GM12891 (cell line): ENCODE data around the gene WNT7B.

Experiments
- DNase-seq: peaks from one replicate; pipeline ENCODE4 v3.0.0; 2011; ENCODE audit warnings: low spot score; ENCODE audit not compliant: insufficient read length
- FAIRE-seq: peaks from 2 replicates; lab custom pipeline; 2011; peaks lifted over from hg19 to GRCh38; lab: Jason Lieb, UNC
- PAX5 ChIP-seq: IDR thresholded peaks from 2 replicates; pipeline ENCODE4 v1.6.1; 2011; ENCODE audit warnings: low read length, moderate library complexity, mild to moderate bottlenecking; ENCODE audit not compliant: insufficient read depth, severe bottlenecking
- POLR2A ChIP-seq: IDR thresholded peaks from 2 replicates; pipeline ENCODE4 v1.6.1; 2011; ENCODE audit warnings: low read depth, low read length, control low read depth
- POLR2AphosphoS5 ChIP-seq: IDR thresholded peaks from 2 replicates; pipeline ENCODE4 v1.6.1; 2011; ENCODE audit warnings: low read depth, low read length, control low read depth
- POU2F2 ChIP-seq: IDR thresholded peaks from 2 replicates; pipeline ENCODE4 v1.6.1; 2011; ENCODE audit warnings: low read depth, mild to moderate bottlenecking, control low read depth, low read length, moderate library complexity
- SPI1 ChIP-seq: IDR thresholded peaks from 2 replicates; pipeline ENCODE4 v1.6.1; 2011; ENCODE audit warnings: low read depth, low read length, control low read depth
- TAF1 ChIP-seq: IDR thresholded peaks from 2 replicates; pipeline ENCODE4 v1.6.1; 2011; ENCODE audit warnings: low read depth, low read length, control low read depth

WNT7B gene

GRCh38 chr22:45972091-45972888 lies 4.7 kb downstream of the WNT7B start:
- DNase-seq (no peak), FAIRE-seq (no peak)
- TF ChIP-seq SPI1 (no peak), PAX5 (no peak), POLR2A (no peak), POLR2AphosphoS5 (no peak), POU2F2 (no peak), TAF1 (no peak)

- FAIRE-seq (no peak), DNase-seq (no peak)
- TF ChIP-seq TAF1 = no peak
- TF ChIP-seq PAX5 = no peak
- TF ChIP-seq SPI1 = no peak
- no peak for TF ChIP-seq POU2F2
- no peak for TF ChIP-seq POLR2A
- no peak for TF ChIP-seq POLR2AphosphoS5
Observed at GRCh38 chr22:45971408-45972028, 5.4 kb downstream of the WNT7B start.

GRCh38 chr22:45970705-45971407 lies 6.1 kb downstream of the WNT7B start:
- FAIRE-seq (no peak), DNase-seq (no peak)
- TF ChIP-seq TAF1 (no peak), PAX5 (no peak), POLR2AphosphoS5 (no peak), POU2F2 (no peak), SPI1 (no peak), POLR2A (no peak)

- no peak for TF ChIP-seq POLR2A
- no peak for TF ChIP-seq SPI1
- no peak for TF ChIP-seq POLR2AphosphoS5
- no peak for TF ChIP-seq POU2F2
- TF ChIP-seq TAF1 = no peak
- TF ChIP-seq PAX5 = no peak
- no peak for FAIRE-seq
- DNase-seq = no peak
Observed at GRCh38 chr22:45969801-45970470, 7.0 kb downstream of the WNT7B start.

GRCh38 chr22:45969414-45969799 lies 7.6 kb downstream of the WNT7B start:
- no peak for DNase-seq
- FAIRE-seq = no peak
- TF ChIP-seq SPI1 = no peak
- no peak for TF ChIP-seq POLR2A
- TF ChIP-seq POLR2AphosphoS5 = no peak
- TF ChIP-seq POU2F2 = no peak
- no peak for TF ChIP-seq PAX5
- TF ChIP-seq TAF1 = no peak

DNA sequence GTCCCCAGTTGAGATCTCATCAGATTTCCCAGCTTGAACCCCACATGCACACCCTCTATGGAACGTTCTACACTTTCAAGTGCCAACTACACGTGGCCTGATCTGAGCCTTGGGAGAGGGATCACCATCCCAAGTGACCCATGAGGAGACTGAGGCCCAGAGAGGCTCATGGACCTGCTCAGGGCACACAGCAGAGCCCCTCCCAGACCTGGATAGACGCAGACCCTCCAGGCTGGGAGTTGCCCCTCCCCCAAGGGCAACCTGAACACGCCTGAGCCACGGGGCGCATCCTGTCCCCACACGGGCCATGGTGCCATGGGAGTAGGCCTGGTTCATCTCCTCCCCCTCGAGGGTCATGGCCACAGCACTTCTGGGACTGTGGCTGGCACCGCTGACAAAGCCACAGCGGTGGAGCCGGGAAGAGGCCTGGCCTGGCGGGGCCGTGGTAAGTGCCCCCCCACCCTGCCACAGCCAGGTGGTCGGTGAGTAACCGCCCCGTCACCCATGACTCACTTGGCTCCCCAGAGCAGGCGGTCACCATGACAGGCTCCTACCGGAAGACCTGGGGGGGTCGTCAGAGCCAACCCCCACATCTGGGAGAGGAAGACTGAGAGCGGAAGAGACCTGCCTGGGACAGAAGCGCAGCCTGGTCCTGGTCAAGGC lies 8.1 kb downstream of the WNT7B start:
- TF ChIP-seq SPI1 = no peak
- FAIRE-seq = no peak
- no peak for DNase-seq

DNA sequence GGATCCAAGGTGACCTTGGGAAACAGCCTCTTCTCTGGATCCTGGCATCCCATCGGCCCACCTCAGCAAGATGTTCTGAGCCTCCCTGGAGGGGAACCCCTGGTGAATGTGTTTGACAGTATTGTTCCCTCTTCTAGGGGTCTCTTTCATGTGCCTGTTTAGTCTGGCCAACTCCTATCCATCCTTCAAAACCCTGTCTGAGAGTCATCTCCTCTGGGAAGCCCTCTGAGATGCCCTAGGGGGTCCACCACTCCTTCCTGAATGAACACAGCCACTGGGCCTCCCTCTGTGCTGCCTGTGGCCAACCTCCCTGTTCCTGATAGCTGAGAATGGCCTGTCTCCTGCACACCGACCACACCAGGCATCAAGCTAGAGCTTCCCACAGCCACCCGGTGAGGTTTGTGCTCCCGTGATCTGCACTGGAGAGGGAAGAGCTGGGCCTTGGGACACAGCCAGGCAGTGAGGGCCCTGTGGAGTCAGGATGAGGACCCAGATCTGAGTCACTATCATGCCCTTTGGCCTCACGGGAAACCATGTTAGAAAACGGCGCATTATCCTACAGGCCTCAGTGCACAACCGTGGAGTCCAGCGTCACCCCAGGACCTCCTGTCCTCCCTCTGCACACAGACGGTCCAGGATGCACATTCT lies 8.8 kb downstream of the WNT7B start:
- FAIRE-seq (no peak), DNase-seq (no peak)
- TF ChIP-seq POLR2AphosphoS5 (no peak), POU2F2 (no peak), PAX5 (no peak), POLR2A (no peak), SPI1 (no peak), TAF1 (no peak)

GRCh38 chr22:45966895-45967365 lies 10.0 kb downstream of the WNT7B start:
- DNase-seq (no peak), FAIRE-seq (no peak)
- TF ChIP-seq PAX5 = no peak
- no peak for TF ChIP-seq POU2F2
- no peak for TF ChIP-seq POLR2A
- no peak for TF ChIP-seq SPI1
- TF ChIP-seq POLR2AphosphoS5 = no peak
- TF ChIP-seq TAF1 = no peak

GRCh38 chr22:45966320-45966894 lies 10.6 kb downstream of the WNT7B start:
- DNase-seq = no peak
- TF ChIP-seq POU2F2 (no peak), SPI1 (no peak), POLR2A (no peak), PAX5 (no peak), POLR2AphosphoS5 (no peak), TAF1 (no peak)
- FAIRE-seq = no peak
